HEK293 (cell line): Measurements from ENCODE around the gene SEC11C.
A peak's percentile ranks its signal among the peaks of the same experiment; 100 is the strongest.
"Not testable (repeated sequence)": the region's sequence is repeated elsewhere in the genome, so short reads cannot be mapped to it uniquely, and the experiment has no call there.

Experiments used
- CTCF ChIA-PET: fragments of 350-600 bp; formaldehyde crosslinking; extraction: SDS; loops from one replicate; lab custom pipeline; 2021; ENCODE audit warnings: antibody characterized with exemption; lab: Yijun Ruan, JAX
- POLR2A ChIA-PET: fragments of 300-600 bp; formaldehyde crosslinking; extraction: SDS; loops from one replicate; lab custom pipeline; 2020; ENCODE audit warnings: antibody characterized with exemption, inconsistent platforms; lab: Yijun Ruan, JAX
- H3K27ac ChIP-seq: fragments of 200-500 bp; sonication (Bioruptor generic); 2 replicates; pipeline ENCODE4 v1.5.1; 2014; ENCODE audit warnings: low read depth, low read length, control low read depth, inconsistent platforms; ENCODE audit errors: extremely low read depth
- H3K36me3 ChIP-seq, 2 experiments: fragments of 200-500 bp in 1 of 2; sonication (Bioruptor generic) in 1 of 2; 1 replicate in 1 of 2; 2 replicates in 1 of 2; pipeline ENCODE4 v1.5.1; 2014 to 2017; ENCODE audit warnings: inconsistent platforms in 2 of 2, low read length in 2 of 2; ENCODE audit not compliant: control insufficient read depth in 2 of 2, insufficient read depth in 1 of 2
- H3K4me1 ChIP-seq: fragments of 200-500 bp; sonication (Bioruptor generic); 2 replicates; pipeline ENCODE4 v1.5.1; 2014; ENCODE audit warnings: mild to moderate bottlenecking, low read length, inconsistent platforms; ENCODE audit not compliant: control insufficient read depth, insufficient read depth
- H3K4me3 ChIP-seq: 2 replicates; pipeline ENCODE4 v1.5.1; 2011; ENCODE audit warnings: low read depth, mild to moderate bottlenecking, control low read depth, low read length, moderate library complexity
- H3K9me3 ChIP-seq: fragments of 200-500 bp; sonication (Bioruptor generic); 2 replicates; pipeline ENCODE4 v1.5.1; 2014; ENCODE audit warnings: low read depth, low read length, inconsistent platforms; ENCODE audit not compliant: control insufficient read depth, insufficient read depth
- KLF10 ChIP-seq: fragments of 450-650 bp; IDR thresholded peaks from 2 replicates; pipeline ENCODE4 v1.5.1; 2018; ENCODE audit warnings: missing biosample characterization, mild to moderate bottlenecking, missing genetic modification characterization
- PATZ1 ChIP-seq: fragments of 450-650 bp; formaldehyde crosslinking; IDR thresholded peaks from 2 replicates; pipeline ENCODE4 v1.5.1; 2016; ENCODE audit warnings: missing biosample characterization, missing genetic modification characterization
- PRDM1 ChIP-seq: fragments of 450-650 bp; formaldehyde crosslinking; IDR thresholded peaks from 2 replicates; pipeline ENCODE4; 2016; ENCODE audit warnings: missing biosample characterization, missing genetic modification characterization
- PRDM6 ChIP-seq: fragments of 450-650 bp; formaldehyde crosslinking; IDR thresholded peaks from 2 replicates; pipeline ENCODE4 v1.5.1; 2017; ENCODE audit warnings: missing biosample characterization, missing genetic modification characterization
- YY2 ChIP-seq: fragments of 450-650 bp; formaldehyde crosslinking; IDR thresholded peaks from 2 replicates; pipeline ENCODE4 v1.5.1; 2016; ENCODE audit warnings: missing biosample characterization, missing genetic modification characterization
- ZBTB6 ChIP-seq: fragments of 450-650 bp; formaldehyde crosslinking; IDR thresholded peaks from 2 replicates; pipeline ENCODE4 v1.5.1; 2017; ENCODE audit warnings: missing biosample characterization, missing genetic modification characterization
- ZNF112 ChIP-seq: fragments of 450-650 bp; formaldehyde crosslinking; IDR thresholded peaks from 2 replicates; pipeline ENCODE4 v1.5.0; 2017; ENCODE audit warnings: missing biosample characterization, missing genetic modification characterization
- ZNF174 ChIP-seq: fragments of 450-650 bp; formaldehyde crosslinking; IDR thresholded peaks from 2 replicates; pipeline ENCODE4 v1.5.0; 2017; ENCODE audit warnings: missing biosample characterization, mild to moderate bottlenecking, missing genetic modification characterization
- ZNF18 ChIP-seq: fragments of 450-650 bp; formaldehyde crosslinking; IDR thresholded peaks from 2 replicates; pipeline ENCODE4 v1.5.1; 2016; ENCODE audit warnings: missing biosample characterization, missing genetic modification characterization
- ZNF214 ChIP-seq: fragments of 450-650 bp; formaldehyde crosslinking; IDR thresholded peaks from 2 replicates; pipeline ENCODE4 v1.5.1; 2017; ENCODE audit warnings: missing biosample characterization, mild to moderate bottlenecking, missing genetic modification characterization, borderline replicate concordance
- ZNF24 ChIP-seq: fragments of 450-650 bp; formaldehyde crosslinking; IDR thresholded peaks from 2 replicates; pipeline ENCODE4 v1.5.1; 2016; ENCODE audit warnings: missing biosample characterization, missing genetic modification characterization
- ZNF324 ChIP-seq: fragments of 450-650 bp; formaldehyde crosslinking; IDR thresholded peaks from 2 replicates; pipeline ENCODE4 v1.5.1; 2016; ENCODE audit warnings: missing biosample characterization, missing genetic modification characterization
- ZNF416 ChIP-seq: fragments of 450-650 bp; formaldehyde crosslinking; IDR thresholded peaks from 2 replicates; pipeline ENCODE4 v1.5.1; 2016; ENCODE audit warnings: missing biosample characterization, missing genetic modification characterization
- ZNF558 ChIP-seq: fragments of 450-650 bp; formaldehyde crosslinking; IDR thresholded peaks from 2 replicates; pipeline ENCODE4 v1.5.1; 2016; ENCODE audit warnings: missing biosample characterization, missing genetic modification characterization
- ZNF561 ChIP-seq: fragments of 450-650 bp; IDR thresholded peaks from 2 replicates; pipeline ENCODE4 v1.5.1; 2018; ENCODE audit warnings: missing biosample characterization, missing genetic modification characterization, borderline replicate concordance
- ZNF654 ChIP-seq: fragments of 450-650 bp; formaldehyde crosslinking; IDR thresholded peaks from 2 replicates; pipeline ENCODE4 v1.5.1; 2016; ENCODE audit warnings: low read depth, missing biosample characterization, missing genetic modification characterization
- ZNF747 ChIP-seq: fragments of 450-650 bp; formaldehyde crosslinking; IDR thresholded peaks from 2 replicates; pipeline ENCODE4 v1.5.1; 2016; ENCODE audit warnings: missing biosample characterization, missing genetic modification characterization

Gene SEC11C

GRCh38 chr18:59141294-59142068 lies 1.8 kb downstream of the SEC11C start (continued):
- TF ChIP-seq PRDM6 (tag by site-specific recombination), result no peak
- TF ChIP-seq, all 188 proteins: peak for 0

GRCh38 chr18:59142274-59142673 lies 2.6 kb downstream of the SEC11C start:
- Histone ChIP-seq H3K4me3 (no peak overlapping the region), H3K9me3 (no peaks in the 10 kb centered on the region)
- CTCF ChIA-PET, result interaction anchor here (0.6 to 2.1 kb wide), 2 partner anchors 10 to 56 kb away, joined by 3 to 6 read pairs; no protein-coding TSS in a partner anchor
- TF ChIP-seq ZNF558 (tag by site-specific recombination) (no peak), ZNF324 (tag by site-specific recombination) (no peak), ZNF214 (tag by site-specific recombination) (no peak), KLF10 (tag by site-specific recombination) (no peak), YY2 (tag by site-specific recombination) (no peak), ZNF24 (tag by site-specific recombination) (no peak), ZNF747 (no peak)
- TF ChIP-seq, all 188 proteins: peak for 0
- no peaks in the 10 kb centered on the region for H3K36me3 ChIP-seq
- POLR2A ChIA-PET, result no interaction called here
- peaks cover 18% of the 10 kb centered on the region for H3K4me1 ChIP-seq
- no peak overlapping the region for H3K27ac ChIP-seq

GRCh38 chr18:59142800-59143416 lies 3.2 kb downstream of the SEC11C start:
- CTCF ChIA-PET, result interaction anchor here (0.6 to 2.1 kb wide), 2 partner anchors 9 to 56 kb away, joined by 3 to 6 read pairs; no protein-coding TSS in a partner anchor
- H3K36me3 ChIP-seq, H3K27ac ChIP-seq, POLR2A ChIA-PET, H3K4me3 ChIP-seq, H3K9me3 ChIP-seq: not testable (repeated sequence)
- H3K4me1 ChIP-seq, result peaks cover 18% of the 10 kb centered on the region

GRCh38 chr18:59143441-59143840 lies 3.8 kb downstream of the SEC11C start:
- Histone ChIP-seq H3K4me3 (no peak overlapping the region), H3K9me3 (no peaks in the 10 kb centered on the region), H3K4me1 (peaks cover 18% of the 10 kb centered on the region), H3K36me3 (no peaks in the 10 kb centered on the region), H3K27ac (no peak overlapping the region)
- no peak for TF ChIP-seq ZNF174
- peak; percentile 63 for TF ChIP-seq PRDM1 (tag by site-specific recombination)
- ChIA-PET CTCF (interaction anchor here (1.0 kb wide), 1 partner anchor 59 kb away, joined by 3 read pairs; no protein-coding TSS in a partner anchor), POLR2A (no interaction called here)

GRCh38 chr18:59144483-59144882 lies 4.8 kb downstream of the SEC11C start:
- ChIA-PET POLR2A (no interaction called here), CTCF (interaction anchor here (0.5 to 0.7 kb wide), 3 partner anchors 164 to 1839 kb away, joined by 3 to 4 read pairs (median 3); no protein-coding TSS in a partner anchor)
- no peak overlapping the region for H3K27ac ChIP-seq
- H3K4me1 ChIP-seq, result peaks cover 18% of the 10 kb centered on the region
- H3K36me3 ChIP-seq, result no peaks in the 10 kb centered on the region
- no peak overlapping the region for H3K4me3 ChIP-seq
- H3K9me3 ChIP-seq, result no peaks in the 10 kb centered on the region
- TF ChIP-seq ZBTB6 (tag by site-specific recombination) (no peak), ZNF561 (no peak), PATZ1 (tag by site-specific recombination) (no peak), ZNF416 (tag by site-specific recombination) (no peak), ZNF654 (tag by site-specific recombination) (no peak), ZNF18 (no peak), ZNF112 (no peak)
